Heart left ventricle (tissue), 13 donors: ENCODE results near the gene TRAPPC5.

Source experiments
- POLR2A ChIP-seq, 2 donors: fragments of 450-650 bp; IDR thresholded peaks; one replicate each; pipeline ENCODE4 v1.6.1; 2017; ENCODE audit warnings: antibody characterized with exemption in 2 of 2, mild to moderate bottlenecking in 2 of 2, moderate library complexity in 2 of 2
- TF ChIP-seq, protein P1 (sequence below), 12 donors: fragments of 200-600 bp; sonication (generic) in 4 of 12; IDR thresholded peaks; one replicate each; pipeline versions ENCODE4 v1.5.0 to v1.8.0; 2018 to 2022; ENCODE audit warnings: antibody characterized with exemption in 12 of 12, mild to moderate bottlenecking in 5 of 12
- donor health status: ischemic (EF 13 %, LVEDD 7.1; RV severe dilation, severe dysfunction).
- donor health status: DM: no; HTN: yes; CAD: no.
- donor health status: DM: no; HTN: no; CAD: no.
- donor health status: ischemic (EF 25% LVEDD 6.9; RV normal size, moderate dysfunction).
- donor health status: ischemic (EF 25% LVEDD 5.7; RV mildly dilated, moderate dysfunction).
- donor health status: ischemic (EF 35%, LVEDD 5.7; RV mildly dilated, moderate dysfunction).
- donor health status: nonischemic (EF 11% LVEDD 7.7; RV severe dilation, severe dysfunction).
- donor health status: DM: yes; HTN: yes; CAD: no.
- donor health status: PGD.
- donor health status: ischemic (EF 29% LVEDD 5.4; RV normal size, mild dysfunction).
- donor health status: nonischemic (EF 23%, LVEDD 6.1; RV moderate dilation, normal function).

DNA sequence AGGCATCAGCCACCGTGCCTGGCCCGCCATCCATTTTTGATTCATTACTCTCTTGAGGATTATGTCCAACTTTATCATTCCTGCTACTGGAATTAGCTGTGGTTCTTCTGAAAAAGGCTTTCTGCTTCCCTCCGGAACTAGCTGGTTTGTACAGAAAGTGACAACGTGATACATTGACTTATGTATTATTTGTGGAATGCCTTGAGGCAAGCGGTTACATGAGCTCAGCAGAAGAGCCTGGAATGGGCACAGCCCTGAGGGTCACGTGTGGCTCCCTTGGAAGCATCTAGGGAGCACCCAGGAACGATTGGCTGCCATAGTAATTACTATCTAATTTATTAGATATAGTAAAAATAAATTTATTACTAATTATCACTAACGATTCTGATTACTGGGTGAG lies 26.2 kb upstream of the TRAPPC5 start:
- TF ChIP-seq, protein P1, sequence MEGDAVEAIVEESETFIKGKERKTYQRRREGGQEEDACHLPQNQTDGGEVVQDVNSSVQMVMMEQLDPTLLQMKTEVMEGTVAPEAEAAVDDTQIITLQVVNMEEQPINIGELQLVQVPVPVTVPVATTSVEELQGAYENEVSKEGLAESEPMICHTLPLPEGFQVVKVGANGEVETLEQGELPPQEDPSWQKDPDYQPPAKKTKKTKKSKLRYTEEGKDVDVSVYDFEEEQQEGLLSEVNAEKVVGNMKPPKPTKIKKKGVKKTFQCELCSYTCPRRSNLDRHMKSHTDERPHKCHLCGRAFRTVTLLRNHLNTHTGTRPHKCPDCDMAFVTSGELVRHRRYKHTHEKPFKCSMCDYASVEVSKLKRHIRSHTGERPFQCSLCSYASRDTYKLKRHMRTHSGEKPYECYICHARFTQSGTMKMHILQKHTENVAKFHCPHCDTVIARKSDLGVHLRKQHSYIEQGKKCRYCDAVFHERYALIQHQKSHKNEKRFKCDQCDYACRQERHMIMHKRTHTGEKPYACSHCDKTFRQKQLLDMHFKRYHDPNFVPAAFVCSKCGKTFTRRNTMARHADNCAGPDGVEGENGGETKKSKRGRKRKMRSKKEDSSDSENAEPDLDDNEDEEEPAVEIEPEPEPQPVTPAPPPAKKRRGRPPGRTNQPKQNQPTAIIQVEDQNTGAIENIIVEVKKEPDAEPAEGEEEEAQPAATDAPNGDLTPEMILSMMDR (IDR thresholded peaks at IDR 0.05), result no peak
- TF ChIP-seq POLR2A (IDR thresholded peaks at IDR 0.05), result no peak
